ENCODE results near the gene KCNK7.

GRCh38 chr11:65559951-65560537 lies 35.6 kb downstream of the KCNK7 start:
- TF ChIP-seq, protein P1, sequence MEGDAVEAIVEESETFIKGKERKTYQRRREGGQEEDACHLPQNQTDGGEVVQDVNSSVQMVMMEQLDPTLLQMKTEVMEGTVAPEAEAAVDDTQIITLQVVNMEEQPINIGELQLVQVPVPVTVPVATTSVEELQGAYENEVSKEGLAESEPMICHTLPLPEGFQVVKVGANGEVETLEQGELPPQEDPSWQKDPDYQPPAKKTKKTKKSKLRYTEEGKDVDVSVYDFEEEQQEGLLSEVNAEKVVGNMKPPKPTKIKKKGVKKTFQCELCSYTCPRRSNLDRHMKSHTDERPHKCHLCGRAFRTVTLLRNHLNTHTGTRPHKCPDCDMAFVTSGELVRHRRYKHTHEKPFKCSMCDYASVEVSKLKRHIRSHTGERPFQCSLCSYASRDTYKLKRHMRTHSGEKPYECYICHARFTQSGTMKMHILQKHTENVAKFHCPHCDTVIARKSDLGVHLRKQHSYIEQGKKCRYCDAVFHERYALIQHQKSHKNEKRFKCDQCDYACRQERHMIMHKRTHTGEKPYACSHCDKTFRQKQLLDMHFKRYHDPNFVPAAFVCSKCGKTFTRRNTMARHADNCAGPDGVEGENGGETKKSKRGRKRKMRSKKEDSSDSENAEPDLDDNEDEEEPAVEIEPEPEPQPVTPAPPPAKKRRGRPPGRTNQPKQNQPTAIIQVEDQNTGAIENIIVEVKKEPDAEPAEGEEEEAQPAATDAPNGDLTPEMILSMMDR (IDR thresholded peaks at IDR 0.05; ENCODE audit: poor library complexity), result no peak
- TF ChIP-seq EZH2 (IDR thresholded peaks at IDR 0.05; ENCODE audit: borderline replicate concordance) (no peak), EZH2phosphoT487 (IDR thresholded peaks at IDR 0.05; ENCODE audit: low read depth, severe bottlenecking, unreplicated experiment) (no peak)

Measured in hepatocyte (in vitro differentiated cells).